Peyer's patch (tissue), 4 donors: Measurements from ENCODE around the gene PTCRA.

Experiments
- CTCF ChIP-seq, 6 experiments: fragments of 450-650 bp in 4 of 6; fragments of 200-600 bp in 2 of 6; sonication (generic) in 1 of 6; IDR thresholded peaks; one replicate each; pipeline ENCODE4 v1.5.1; 2017 to 2019; ENCODE audit warnings: antibody characterized with exemption in 6 of 6, mild to moderate bottlenecking in 3 of 6, moderate library complexity in 1 of 6
- POLR2A ChIP-seq, 2 donors: fragments of 450-650 bp; IDR thresholded peaks; one replicate each; pipeline ENCODE4 v1.5.1; 2017; ENCODE audit warnings: antibody characterized with exemption in 2 of 2, mild to moderate bottlenecking in 2 of 2, moderate library complexity in 2 of 2

GRCh38 chr6:42914546-42914945 is 1.3 kb upstream of the PTCRA start:
- TF ChIP-seq POLR2A (IDR thresholded peaks at IDR 0.05) (no peak), CTCF (IDR thresholded peaks at IDR 0.05) (no peak)
